ACC112 (cell line): ENCODE results near the gene CGNL1.

ENCODE experiments used
- H2AFZ ChIP-seq: fragments of 200-600 bp; sonication (generic); one replicate; pipeline ENCODE4 v1.6.0; 2017; ENCODE audit warnings: antibody characterized with exemption, low read length; ENCODE audit not compliant: unreplicated experiment
- H3K27ac ChIP-seq: fragments of 200-600 bp; sonication (generic); 2 replicates; pipeline ENCODE4 v1.5.1; 2014; ENCODE audit warnings: low read depth, mild to moderate bottlenecking, antibody characterized with exemption, low read length, moderate library complexity
- H3K27me3 ChIP-seq: fragments of 200-600 bp; sonication (generic); 2 replicates; pipeline ENCODE4 v1.6.1; 2014; ENCODE audit warnings: mild to moderate bottlenecking, antibody characterized with exemption, low read length, moderate library complexity, mixed read lengths; ENCODE audit not compliant: insufficient read depth
- H3K36me3 ChIP-seq: fragments of 200-600 bp; sonication (generic); 2 replicates; pipeline ENCODE4 v1.6.1; 2016; ENCODE audit warnings: mild to moderate bottlenecking, antibody characterized with exemption, low read length, moderate library complexity, mixed read lengths; ENCODE audit not compliant: insufficient read depth
- H3K4me1 ChIP-seq: fragments of 200-600 bp; sonication (generic); one replicate; pipeline ENCODE4 v1.6.1; 2016; ENCODE audit warnings: low read length, mixed read lengths; ENCODE audit not compliant: insufficient read depth, unreplicated experiment, control insufficient read depth
- H3K4me3 ChIP-seq: fragments of 200-600 bp; sonication (generic); 2 replicates; pipeline ENCODE4 v1.5.1; 2014; ENCODE audit warnings: mild to moderate bottlenecking, low read depth, low read length
- H3K79me2 ChIP-seq: fragments of 200-600 bp; sonication (generic); one replicate; pipeline ENCODE4 v1.6.0; 2016; ENCODE audit warnings: low read length; ENCODE audit not compliant: control insufficient read depth, unreplicated experiment, insufficient read depth

The CGNL1 gene

GRCh38 chr15:57526076-57526475 is 149.8 kb downstream of the CGNL1 start:
- Histone ChIP-seq H3K36me3 (no peaks in the 10 kb centered on the region), H3K4me3 (no peak overlapping the region), H3K27me3 (no peaks in the 10 kb centered on the region; the same call in 1 of the 2 replicates), H2AFZ (no peak overlapping the region), H3K27ac (no peak overlapping the region), H3K79me2 (no peaks in the 10 kb centered on the region), H3K4me1 (peaks cover 9% of the 10 kb centered on the region)

- no peak overlapping the region for H2AFZ ChIP-seq
- H3K79me2 ChIP-seq, result no peaks in the 10 kb centered on the region
These were observed 150.3 kb downstream of the CGNL1 start for GRCh38 chr15:57526615-57527014.

GRCh38 chr15:57527382-57528091 is 151.2 kb downstream of the CGNL1 start:
- no peak overlapping the region for H2AFZ ChIP-seq
- no peaks in the 10 kb centered on the region for H3K79me2 ChIP-seq
- peaks cover 9% of the 10 kb centered on the region for H3K4me1 ChIP-seq
- peaks cover 3% of the 10 kb centered on the region for H3K27me3 ChIP-seq
- no peaks in the 10 kb centered on the region for H3K36me3 ChIP-seq
- no peak overlapping the region for H3K27ac ChIP-seq
- no peak overlapping the region for H3K4me3 ChIP-seq

More at GRCh38 chr15:57526615-57527014, 150.3 kb downstream of the CGNL1 start:
- H3K27ac ChIP-seq, result no peak overlapping the region
- H3K36me3 ChIP-seq, result no peaks in the 10 kb centered on the region
- no peak overlapping the region for H3K4me3 ChIP-seq
- no peaks in the 10 kb centered on the region; the same call in 1 of the 2 replicates for H3K27me3 ChIP-seq
- H3K4me1 ChIP-seq, result peaks cover 9% of the 10 kb centered on the region

GRCh38 chr15:57528940-57529565 is 152.7 kb downstream of the CGNL1 start:
- Histone ChIP-seq H3K27me3 (peaks cover 13% of the 10 kb centered on the region), H3K4me1 (peaks cover 9% of the 10 kb centered on the region), H3K36me3 (no peaks in the 10 kb centered on the region), H3K79me2 (no peaks in the 10 kb centered on the region), H3K27ac (no peak overlapping the region), H3K4me3 (no peak overlapping the region), H2AFZ (no peak overlapping the region)

- peaks cover 9% of the 10 kb centered on the region for H3K4me1 ChIP-seq
- H3K27ac ChIP-seq, result no peak overlapping the region
- H3K27me3 ChIP-seq, result peaks cover 13% of the 10 kb centered on the region
- H3K36me3 ChIP-seq, result no peaks in the 10 kb centered on the region
- H3K4me3 ChIP-seq, result no peak overlapping the region
- no peak overlapping the region for H2AFZ ChIP-seq
- H3K79me2 ChIP-seq, result no peaks in the 10 kb centered on the region
These were observed 153.4 kb downstream of the CGNL1 start for GRCh38 chr15:57529748-57530147.

- Histone ChIP-seq H3K36me3 (no peaks in the 10 kb centered on the region), H3K4me1 (peaks cover 15% of the 10 kb centered on the region), H3K4me3 (no peak overlapping the region), H3K27me3 (peaks cover 13% of the 10 kb centered on the region), H2AFZ (no peak overlapping the region), H3K27ac (no peak overlapping the region), H3K79me2 (no peaks in the 10 kb centered on the region)
These were observed 156.6 kb downstream of the CGNL1 start for GRCh38 chr15:57532731-57533447.

GRCh38 chr15:57533448-57533799 is 157.1 kb downstream of the CGNL1 start:
- Histone ChIP-seq H3K27me3 (peaks cover 13% of the 10 kb centered on the region), H3K36me3 (no peaks in the 10 kb centered on the region), H3K4me3 (no peak overlapping the region), H2AFZ (no peak overlapping the region), H3K4me1 (peaks cover 16% of the 10 kb centered on the region), H3K27ac (no peak overlapping the region), H3K79me2 (no peaks in the 10 kb centered on the region)

GRCh38 chr15:57534281-57534680 is 158.0 kb downstream of the CGNL1 start:
- H3K36me3 ChIP-seq, result no peaks in the 10 kb centered on the region
- H3K79me2 ChIP-seq, result no peaks in the 10 kb centered on the region
- H3K27ac ChIP-seq, result no peak overlapping the region
- no peak overlapping the region for H2AFZ ChIP-seq
- H3K27me3 ChIP-seq, result peaks cover 13% of the 10 kb centered on the region
- no peak overlapping the region for H3K4me3 ChIP-seq
- peaks cover 16% of the 10 kb centered on the region for H3K4me1 ChIP-seq

- no peak overlapping the region for H2AFZ ChIP-seq
- no peaks in the 10 kb centered on the region for H3K36me3 ChIP-seq
- H3K27ac ChIP-seq, result peak overlapping the region; percentile 14; the same call in 1 of the 2 replicates
- peaks cover 13% of the 10 kb centered on the region; the same call in 1 of the 2 replicates for H3K27me3 ChIP-seq
- H3K79me2 ChIP-seq, result no peaks in the 10 kb centered on the region
- peaks cover 16% of the 10 kb centered on the region for H3K4me1 ChIP-seq
- H3K4me3 ChIP-seq, result no peak overlapping the region
These were observed 160.8 kb downstream of the CGNL1 start for GRCh38 chr15:57537072-57537471.

- peaks cover 9% of the 10 kb centered on the region; the same call in 1 of the 2 replicates for H3K27me3 ChIP-seq
- peak overlapping the region; percentile 14; the same call in 1 of the 2 replicates for H3K27ac ChIP-seq
- no peaks in the 10 kb centered on the region for H3K36me3 ChIP-seq
- H3K79me2 ChIP-seq, result no peaks in the 10 kb centered on the region
- no peak overlapping the region for H3K4me3 ChIP-seq
- H2AFZ ChIP-seq, result no peak overlapping the region
- H3K4me1 ChIP-seq, result peaks cover 16% of the 10 kb centered on the region
These were observed 161.4 kb downstream of the CGNL1 start for GRCh38 chr15:57537488-57538264.
